HEK293T (cell line): ENCODE data around the gene EIF5A2.

Experiments used
- BHLHE40 ChIP-seq: fragments of 450-650 bp; IDR thresholded peaks from 2 replicates; pipeline ENCODE4 v1.6.1; 2016; ENCODE audit warnings: mild to moderate bottlenecking, moderate library complexity, borderline replicate concordance
- ELF4 ChIP-seq: fragments of 450-650 bp; IDR thresholded peaks from 2 replicates; pipeline ENCODE4 v1.6.1; 2017; ENCODE audit warnings: antibody characterized with exemption
- FOXK2 ChIP-seq: fragments of 450-650 bp; IDR thresholded peaks from 2 replicates; pipeline ENCODE4 v1.6.1; 2016; ENCODE audit warnings: mild to moderate bottlenecking
- FOXM1 ChIP-seq: fragments of 450-650 bp; IDR thresholded peaks from 2 replicates; pipeline ENCODE4 v1.6.1; 2017; ENCODE audit warnings: mild to moderate bottlenecking, borderline replicate concordance
- L3MBTL2 ChIP-seq: fragments of 450-650 bp; conservative IDR thresholded peaks from 2 replicates; pipeline ENCODE4 v1.6.1; 2016; ENCODE audit warnings: mild to moderate bottlenecking
- SP1 ChIP-seq: fragments of 450-650 bp; IDR thresholded peaks from 2 replicates; pipeline ENCODE4 v1.6.1; 2017
- TARDBP ChIP-seq: fragments of 450-650 bp; IDR thresholded peaks from 2 replicates; pipeline ENCODE4 v1.6.1; 2016
- TF ChIP-seq, protein P1 (sequence below): fragments of 450-650 bp; IDR thresholded peaks from 2 replicates; pipeline ENCODE4 v1.6.1; 2016

DNA sequence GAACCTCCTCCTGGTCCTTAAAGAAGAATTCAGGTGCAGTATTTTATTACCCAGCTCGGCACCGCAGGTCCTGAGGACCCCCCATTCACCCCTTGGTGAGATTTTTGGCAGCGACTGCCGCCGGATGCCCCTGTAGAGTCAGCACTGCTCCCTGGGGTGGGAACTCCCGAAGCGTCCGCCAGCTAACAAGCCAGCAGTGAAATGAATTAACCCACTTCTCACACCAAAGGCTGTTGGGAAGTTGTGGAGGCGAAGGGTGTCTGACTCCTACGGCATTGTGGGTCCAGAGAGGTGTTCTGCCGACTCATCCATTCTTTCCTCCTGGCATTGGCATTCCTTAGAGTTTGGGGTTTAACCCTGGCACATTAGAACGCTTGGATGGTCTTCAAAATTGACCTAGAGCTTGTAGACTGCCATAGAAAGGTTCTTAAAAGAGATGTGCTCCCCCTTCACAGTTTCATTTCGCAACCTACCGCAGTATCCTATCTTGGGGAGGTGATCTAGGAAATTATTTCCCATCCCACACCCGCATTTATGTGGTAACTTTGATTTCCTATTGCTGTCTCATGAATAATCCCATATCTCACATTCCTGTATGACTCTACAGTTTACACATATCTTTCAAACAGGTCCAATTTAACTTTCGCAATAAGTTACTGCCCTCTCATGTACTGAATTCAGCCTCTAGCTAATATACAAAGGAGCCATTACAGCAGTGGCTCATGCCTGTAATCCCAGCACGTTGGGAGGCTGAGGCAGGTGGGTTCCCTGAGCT, 879 bp upstream of the EIF5A2 start:
- TF ChIP-seq FOXM1 = no peak
- TF ChIP-seq FOXK2 = no peak
- no peak for TF ChIP-seq SP1
- no peak for TF ChIP-seq ELF4
- no peak for TF ChIP-seq BHLHE40
- TF ChIP-seq TARDBP = no peak
- no peak for TF ChIP-seq L3MBTL2
- TF ChIP-seq, protein P1, sequence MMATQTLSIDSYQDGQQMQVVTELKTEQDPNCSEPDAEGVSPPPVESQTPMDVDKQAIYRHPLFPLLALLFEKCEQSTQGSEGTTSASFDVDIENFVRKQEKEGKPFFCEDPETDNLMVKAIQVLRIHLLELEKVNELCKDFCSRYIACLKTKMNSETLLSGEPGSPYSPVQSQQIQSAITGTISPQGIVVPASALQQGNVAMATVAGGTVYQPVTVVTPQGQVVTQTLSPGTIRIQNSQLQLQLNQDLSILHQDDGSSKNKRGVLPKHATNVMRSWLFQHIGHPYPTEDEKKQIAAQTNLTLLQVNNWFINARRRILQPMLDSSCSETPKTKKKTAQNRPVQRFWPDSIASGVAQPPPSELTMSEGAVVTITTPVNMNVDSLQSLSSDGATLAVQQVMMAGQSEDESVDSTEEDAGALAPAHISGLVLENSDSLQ = no peak
